Measurements from ENCODE around the gene C1GALT1.

DNA sequence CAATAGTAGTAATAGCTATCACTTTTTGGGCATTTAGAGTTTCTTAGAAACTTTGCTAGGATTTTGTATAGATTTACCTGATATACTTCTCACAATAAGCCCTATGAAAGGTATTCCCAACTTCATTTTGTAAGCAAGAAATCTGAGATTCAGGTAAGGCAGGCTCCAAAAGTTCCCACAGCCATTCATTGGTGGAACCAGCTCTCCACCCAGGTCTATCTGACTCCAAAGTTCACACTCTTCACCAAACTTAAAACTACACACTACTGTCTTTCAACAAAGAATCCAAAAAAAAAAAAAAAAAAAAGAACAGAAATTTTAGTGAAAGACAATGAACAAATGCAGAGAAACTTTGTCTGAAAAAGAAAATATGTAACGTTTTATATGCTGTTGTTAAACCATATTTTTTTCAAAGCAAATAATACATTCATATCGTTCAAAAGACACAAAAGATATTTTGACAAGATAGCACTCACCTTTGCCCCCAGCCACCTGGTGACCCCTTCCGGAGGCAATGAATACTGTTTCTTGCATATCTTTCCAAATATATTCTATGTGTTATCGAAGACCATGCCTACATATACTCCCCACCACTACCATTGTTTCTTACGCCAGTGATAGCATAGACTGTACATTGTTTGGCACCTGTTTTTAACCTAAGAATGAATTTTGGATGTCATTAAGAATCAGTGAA, 108.2 kb downstream of the C1GALT1 start:
- TF ChIP-seq CTCF (optimal IDR thresholded peaks at IDR 0.05 in 1 of 3, IDR thresholded peaks at IDR 0.05 in 1 of 3, conservative IDR thresholded peaks at IDR 0.05 in 1 of 3; ENCODE audit: extremely low read depth in 1 of 3, insufficient read depth in 2 of 3, low read length in 3 of 3) (no peak), EZH2 (IDR thresholded peaks at IDR 0.05; ENCODE audit: low read length) (no peak)

Data from keratinocyte (primary cell).